Measurements from ENCODE around the gene GSAP. TPM values are rescaled to one million over a fixed set of nuclear protein-coding genes. Genes with fewer than 3 reads are reported as not detected.
"Not testable (repeated sequence)": the region's sequence is repeated elsewhere in the genome, so short reads cannot be mapped to it uniquely, and the experiment has no call there.

Gene GSAP, protein sequence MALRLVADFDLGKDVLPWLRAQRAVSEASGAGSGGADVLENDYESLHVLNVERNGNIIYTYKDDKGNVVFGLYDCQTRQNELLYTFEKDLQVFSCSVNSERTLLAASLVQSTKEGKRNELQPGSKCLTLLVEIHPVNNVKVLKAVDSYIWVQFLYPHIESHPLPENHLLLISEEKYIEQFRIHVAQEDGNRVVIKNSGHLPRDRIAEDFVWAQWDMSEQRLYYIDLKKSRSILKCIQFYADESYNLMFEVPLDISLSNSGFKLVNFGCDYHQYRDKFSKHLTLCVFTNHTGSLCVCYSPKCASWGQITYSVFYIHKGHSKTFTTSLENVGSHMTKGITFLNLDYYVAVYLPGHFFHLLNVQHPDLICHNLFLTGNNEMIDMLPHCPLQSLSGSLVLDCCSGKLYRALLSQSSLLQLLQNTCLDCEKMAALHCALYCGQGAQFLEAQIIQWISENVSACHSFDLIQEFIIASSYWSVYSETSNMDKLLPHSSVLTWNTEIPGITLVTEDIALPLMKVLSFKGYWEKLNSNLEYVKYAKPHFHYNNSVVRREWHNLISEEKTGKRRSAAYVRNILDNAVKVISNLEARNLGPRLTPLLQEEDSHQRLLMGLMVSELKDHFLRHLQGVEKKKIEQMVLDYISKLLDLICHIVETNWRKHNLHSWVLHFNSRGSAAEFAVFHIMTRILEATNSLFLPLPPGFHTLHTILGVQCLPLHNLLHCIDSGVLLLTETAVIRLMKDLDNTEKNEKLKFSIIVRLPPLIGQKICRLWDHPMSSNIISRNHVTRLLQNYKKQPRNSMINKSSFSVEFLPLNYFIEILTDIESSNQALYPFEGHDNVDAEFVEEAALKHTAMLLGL
- total RNA-seq (2014; rRNA removed; shearing (Covaris generic); ENCODE audit: low replicate concordance) = 1.3 and 7.1 TPM in 2 replicates

DNA sequence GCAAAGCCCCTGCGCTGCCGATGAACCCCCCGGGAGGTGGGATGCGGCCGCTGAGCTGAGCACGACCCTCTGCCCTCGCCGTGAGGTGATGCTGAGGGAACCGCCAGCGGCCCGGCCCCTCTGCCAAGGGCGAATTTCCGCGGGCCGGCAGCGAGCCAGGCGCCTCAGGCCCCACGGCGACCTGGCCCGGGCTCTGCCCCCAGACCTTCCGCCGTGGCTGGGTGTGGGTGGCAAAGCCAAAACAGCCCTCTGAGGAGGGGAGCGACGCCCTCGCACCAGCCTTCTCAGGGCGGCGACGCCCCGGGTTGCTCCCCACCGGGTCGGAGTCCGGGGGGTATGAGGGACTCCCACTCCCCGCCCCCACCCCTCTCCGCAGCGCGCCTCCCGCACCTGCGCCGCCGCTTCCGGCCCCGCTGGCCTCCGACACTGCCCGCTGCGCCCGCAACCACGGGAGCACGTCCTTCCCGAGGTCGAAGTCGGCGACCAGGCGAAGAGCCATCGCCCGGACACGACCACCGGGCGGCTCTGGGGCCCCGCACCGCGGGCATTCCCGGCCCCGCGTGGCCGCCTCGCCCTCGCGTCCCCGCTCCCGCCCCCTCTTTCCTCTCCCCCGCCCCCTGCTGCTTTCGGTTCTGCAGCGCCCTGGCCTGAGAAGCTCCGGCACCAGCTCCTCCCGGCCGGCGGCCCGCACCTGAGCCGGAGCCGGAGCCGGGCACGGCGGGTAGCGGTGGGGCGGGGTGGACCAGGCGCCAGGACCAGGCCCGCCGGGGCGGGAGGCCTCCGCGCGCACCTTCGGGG lies at the start of gene GSAP:
GSAP (minus strand) TSS at position 527 of the 798 bp plus-strand sequence; CDS start at position 499, 28 bp downstream.
- no peaks in the 10 kb centered on the region for H3K9me2 ChIP-seq (replicated peaks; ENCODE audit: insufficient read depth, low read length)
- H3K9me3 ChIP-seq (ENCODE audit: low read length) = no peaks in the 10 kb centered on the region
- no peaks in the 10 kb centered on the region for H3K79me2 ChIP-seq (ENCODE audit: low read length)
- H3K9ac ChIP-seq (ENCODE audit: low read length) = peak within 1 kb of the TSS; percentile 58
- H3K36me3 ChIP-seq (ENCODE audit: insufficient read depth, low read length) = no peaks in the 10 kb centered on the region
- H3K4me2 ChIP-seq (ENCODE audit: low read depth, low read length, poor library complexity, severe bottlenecking) = peak within 1 kb of the TSS; percentile 77
- H3K4me1 ChIP-seq (ENCODE audit: low read length) = peaks cover 22% of the 10 kb centered on the region
- H3K27ac ChIP-seq (ENCODE audit: low read length) = no peak within 1 kb of the TSS
- H4K20me1 ChIP-seq (ENCODE audit: insufficient read depth, low read depth, low read length) = no peaks in the 10 kb centered on the region
- H3K4me3 ChIP-seq (ENCODE audit: low read length) = peak within 1 kb of the TSS; percentile 67
- H3K27me3 ChIP-seq (ENCODE audit: low read length) = no peaks in the 10 kb centered on the region
- no peak for DNase-seq
- peak within 1 kb of the TSS; percentile 56 for H2AFZ ChIP-seq (ENCODE audit: low read length)

DNA sequence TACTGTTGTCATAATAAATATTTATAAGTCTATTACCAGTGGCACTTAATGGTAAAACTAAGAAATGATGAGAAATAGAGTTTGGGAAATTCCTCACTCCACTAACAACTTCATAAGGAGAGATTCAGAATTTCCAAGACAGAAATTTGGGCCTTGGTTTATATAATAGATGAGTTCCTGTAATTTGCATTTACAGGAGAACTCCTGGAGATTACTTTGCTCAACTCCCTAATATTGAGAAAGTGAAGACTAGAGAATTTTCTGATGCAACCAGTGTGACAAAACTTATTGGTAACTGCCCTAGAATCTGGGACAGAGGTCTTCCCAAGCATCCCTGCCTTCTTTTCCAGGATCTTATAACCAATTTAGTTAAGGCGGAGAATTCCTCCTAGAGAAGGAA lies 49.1 kb upstream of the GSAP start:
- Histone ChIP-seq H3K4me3 (ENCODE audit: low read length) (no peak overlapping the region), H3K79me2 (ENCODE audit: low read length) (no peaks in the 10 kb centered on the region)

DNA sequence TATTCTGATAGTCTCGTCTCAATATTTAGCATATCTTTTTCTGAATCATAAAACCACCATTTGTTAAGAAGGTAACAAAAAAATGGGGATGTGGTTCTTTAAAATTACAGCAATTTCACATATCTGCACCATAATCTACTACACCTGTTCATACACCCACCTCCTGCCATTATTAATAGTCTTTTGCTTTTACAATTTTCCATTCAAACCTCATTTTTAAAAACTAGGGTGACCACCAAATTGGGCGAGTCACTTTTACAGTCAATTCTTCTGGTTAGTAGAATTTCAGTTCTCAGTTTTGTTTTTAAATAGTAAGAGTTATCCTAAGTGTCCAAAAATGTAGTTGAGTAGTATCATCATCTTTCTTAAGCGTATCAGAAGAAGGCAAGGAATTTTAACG lies 48.4 kb upstream of the GSAP start:
- Histone ChIP-seq H3K4me1 (ENCODE audit: low read length) (no peaks in the 10 kb centered on the region), H3K4me2 (ENCODE audit: low read depth, low read length, poor library complexity, severe bottlenecking) (no peak overlapping the region), H3K9me2 (replicated peaks; ENCODE audit: insufficient read depth, low read length) (no peaks in the 10 kb centered on the region), H3K79me2 (ENCODE audit: low read length) (no peaks in the 10 kb centered on the region), H3K27me3 (ENCODE audit: low read length) (no peaks in the 10 kb centered on the region), H2AFZ (ENCODE audit: low read length) (no peak overlapping the region), H3K36me3 (ENCODE audit: insufficient read depth, low read length) (no peaks in the 10 kb centered on the region), H4K20me1 (ENCODE audit: insufficient read depth, low read depth, low read length) (no peaks in the 10 kb centered on the region), H3K9ac (ENCODE audit: low read length) (no peak overlapping the region), H3K4me3 (ENCODE audit: low read length) (no peak overlapping the region), H3K9me3 (ENCODE audit: low read length) (no peaks in the 10 kb centered on the region), H3K27ac (ENCODE audit: low read length) (no peak overlapping the region)
- no peak for DNase-seq

More for the DNA sequence above, 49.1 kb upstream of the GSAP start:
- Histone ChIP-seq H3K27ac (ENCODE audit: low read length) (no peak overlapping the region), H3K27me3 (ENCODE audit: low read length) (no peaks in the 10 kb centered on the region), H4K20me1 (ENCODE audit: insufficient read depth, low read depth, low read length) (no peaks in the 10 kb centered on the region), H3K9ac (ENCODE audit: low read length) (no peak overlapping the region), H3K9me2 (replicated peaks; ENCODE audit: insufficient read depth, low read length) (no peaks in the 10 kb centered on the region), H3K4me1 (ENCODE audit: low read length) (no peaks in the 10 kb centered on the region), H3K9me3 (ENCODE audit: low read length) (no peaks in the 10 kb centered on the region), H3K4me2 (ENCODE audit: low read depth, low read length, poor library complexity, severe bottlenecking) (no peak overlapping the region), H3K36me3 (ENCODE audit: insufficient read depth, low read length) (no peaks in the 10 kb centered on the region), H2AFZ (ENCODE audit: low read length) (no peak overlapping the region)
- no peak for DNase-seq

DNA sequence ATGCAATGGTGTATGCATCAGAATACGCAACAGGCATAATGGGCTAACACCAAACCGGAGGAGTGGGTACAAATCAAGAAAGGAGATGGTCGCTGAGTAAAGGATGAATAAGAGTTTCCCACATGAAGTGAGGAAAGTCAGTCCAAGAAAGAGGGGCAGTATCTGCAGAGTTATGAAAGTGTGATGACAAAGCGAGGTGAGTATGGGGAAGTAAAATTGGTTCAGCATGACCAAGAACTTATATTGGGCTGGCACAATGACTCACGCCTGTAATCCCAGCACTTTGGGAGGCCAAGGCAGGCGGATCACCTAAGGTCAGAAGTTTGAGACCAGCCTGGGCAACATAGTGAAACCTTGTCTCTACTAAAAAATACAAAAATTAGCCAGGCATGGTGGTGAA lies 47.5 kb upstream of the GSAP start:
- not testable (repeated sequence) for H3K79me2 ChIP-seq (ENCODE audit: low read length); H2AFZ ChIP-seq (ENCODE audit: low read length); H3K36me3 ChIP-seq (ENCODE audit: insufficient read depth, low read length); H3K9me2 ChIP-seq (replicated peaks; ENCODE audit: insufficient read depth, low read length); H3K4me2 ChIP-seq (ENCODE audit: low read depth, low read length, poor library complexity, severe bottlenecking); H4K20me1 ChIP-seq (ENCODE audit: insufficient read depth, low read depth, low read length); H3K27ac ChIP-seq (ENCODE audit: low read length); DNase-seq; H3K9me3 ChIP-seq (ENCODE audit: low read length); H3K4me3 ChIP-seq (ENCODE audit: low read length); H3K4me1 ChIP-seq (ENCODE audit: low read length); H3K27me3 ChIP-seq (ENCODE audit: low read length); H3K9ac ChIP-seq (ENCODE audit: low read length)

DNA sequence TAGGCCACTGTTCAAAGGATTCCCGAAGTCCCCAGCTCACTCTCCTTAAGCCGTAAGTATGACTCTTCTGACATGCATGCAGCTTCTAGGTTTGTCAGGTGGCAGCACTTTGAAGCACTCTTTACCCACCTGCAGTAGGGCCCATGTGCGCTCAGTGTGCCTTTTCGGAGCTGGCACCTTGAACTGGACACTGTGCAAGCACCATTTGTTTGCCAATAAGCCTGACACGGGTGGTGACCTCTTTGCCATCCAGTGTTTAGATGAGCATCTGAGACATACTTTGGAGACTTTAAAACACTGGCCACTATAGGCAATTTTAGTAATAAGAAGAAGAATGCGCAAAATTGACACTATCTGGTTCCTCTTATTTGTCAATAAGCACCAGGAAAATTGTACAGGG lies 45.7 kb upstream of the GSAP start:
- Histone ChIP-seq H3K4me3 (ENCODE audit: low read length) (no peak overlapping the region), H3K9me3 (ENCODE audit: low read length) (no peaks in the 10 kb centered on the region), H3K27ac (ENCODE audit: low read length) (no peak overlapping the region), H3K4me2 (ENCODE audit: low read depth, low read length, poor library complexity, severe bottlenecking) (no peak overlapping the region), H3K36me3 (ENCODE audit: insufficient read depth, low read length) (no peaks in the 10 kb centered on the region), H4K20me1 (ENCODE audit: insufficient read depth, low read depth, low read length) (no peaks in the 10 kb centered on the region), H3K79me2 (ENCODE audit: low read length) (no peaks in the 10 kb centered on the region), H3K9me2 (replicated peaks; ENCODE audit: insufficient read depth, low read length) (no peaks in the 10 kb centered on the region), H3K4me1 (ENCODE audit: low read length) (no peaks in the 10 kb centered on the region), H3K9ac (ENCODE audit: low read length) (no peak overlapping the region), H2AFZ (ENCODE audit: low read length) (no peak overlapping the region), H3K27me3 (ENCODE audit: low read length) (no peaks in the 10 kb centered on the region)
- DNase-seq = no peak

DNA sequence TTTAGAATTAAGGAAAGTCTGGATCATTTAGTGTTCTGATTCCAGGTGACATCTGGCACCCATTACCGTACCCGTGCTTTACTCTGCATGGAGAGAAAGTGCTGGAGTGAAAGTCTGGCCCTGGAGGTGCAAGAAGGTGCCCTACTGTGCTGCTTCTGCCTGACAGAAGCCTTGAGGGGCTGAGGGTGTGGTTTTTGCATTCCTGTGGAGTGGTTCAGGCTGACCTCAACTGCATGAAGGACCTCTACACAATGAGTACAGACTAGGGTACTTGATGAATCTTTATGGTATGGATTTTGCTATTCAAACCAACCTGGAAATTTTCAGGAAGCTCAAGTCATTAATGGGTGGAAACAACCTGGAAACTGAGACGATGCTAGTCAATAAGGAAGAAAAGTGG lies 45.1 kb upstream of the GSAP start:
- Histone ChIP-seq H3K9me2 (replicated peaks; ENCODE audit: insufficient read depth, low read length) (no peaks in the 10 kb centered on the region), H4K20me1 (ENCODE audit: insufficient read depth, low read depth, low read length) (no peaks in the 10 kb centered on the region), H3K79me2 (ENCODE audit: low read length) (no peaks in the 10 kb centered on the region), H3K4me3 (ENCODE audit: low read length) (no peak overlapping the region), H3K36me3 (ENCODE audit: insufficient read depth, low read length) (no peaks in the 10 kb centered on the region), H3K9ac (ENCODE audit: low read length) (no peak overlapping the region), H3K9me3 (ENCODE audit: low read length) (no peaks in the 10 kb centered on the region), H3K4me2 (ENCODE audit: low read depth, low read length, poor library complexity, severe bottlenecking) (no peak overlapping the region), H3K4me1 (ENCODE audit: low read length) (no peaks in the 10 kb centered on the region), H2AFZ (ENCODE audit: low read length) (no peak overlapping the region), H3K27me3 (ENCODE audit: low read length) (no peaks in the 10 kb centered on the region), H3K27ac (ENCODE audit: low read length) (no peak overlapping the region)
- no peak for DNase-seq

DNA sequence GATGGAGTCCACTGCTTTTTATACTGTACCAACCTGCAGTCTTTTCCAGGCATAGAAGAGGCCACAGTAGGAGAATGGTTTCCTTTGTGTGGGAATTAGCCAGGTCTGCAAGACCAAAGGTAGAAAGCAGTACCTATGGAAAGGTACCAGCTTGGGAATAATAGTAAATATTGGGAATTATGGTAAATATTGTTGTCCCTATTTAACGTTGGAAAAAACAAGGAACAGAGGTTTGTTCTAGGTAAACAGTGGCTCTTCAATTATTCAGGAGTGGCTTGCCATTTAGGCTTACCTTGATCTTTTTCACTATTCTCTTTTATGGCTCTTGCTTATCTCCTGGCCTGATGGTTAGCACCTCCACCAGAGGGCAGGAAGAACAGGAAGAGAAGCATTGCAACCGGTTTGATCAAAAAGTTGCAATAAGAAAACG lies 43.9 kb upstream of the GSAP start:
- Histone ChIP-seq H3K9me3 (ENCODE audit: low read length) (no peaks in the 10 kb centered on the region), H3K79me2 (ENCODE audit: low read length) (no peaks in the 10 kb centered on the region), H3K4me1 (ENCODE audit: low read length) (no peaks in the 10 kb centered on the region), H3K36me3 (ENCODE audit: insufficient read depth, low read length) (no peaks in the 10 kb centered on the region), H4K20me1 (ENCODE audit: insufficient read depth, low read depth, low read length) (no peaks in the 10 kb centered on the region), H3K4me3 (ENCODE audit: low read length) (no peak overlapping the region), H3K27me3 (ENCODE audit: low read length) (no peaks in the 10 kb centered on the region), H3K27ac (ENCODE audit: low read length) (no peak overlapping the region), H2AFZ (ENCODE audit: low read length) (no peak overlapping the region), H3K9ac (ENCODE audit: low read length) (no peak overlapping the region), H3K4me2 (ENCODE audit: low read depth, low read length, poor library complexity, severe bottlenecking) (no peak overlapping the region), H3K9me2 (replicated peaks; ENCODE audit: insufficient read depth, low read length) (no peaks in the 10 kb centered on the region)
- peak; percentile 51 for DNase-seq

Measured in Karpas-422 (cell line).